Kidney epithelial cell (primary cell): Measurements from ENCODE around the gene ATXN10. TPM values are rescaled to one million over a fixed set of nuclear protein-coding genes. Genes with fewer than 3 reads are reported as not detected.
"Not testable (repeated sequence)": the region's sequence is repeated elsewhere in the genome, so short reads cannot be mapped to it uniquely, and the experiment has no call there.

Experiments used
- DNase-seq: peaks from one replicate; pipeline ENCODE4 v3.0.0-alpha.2; 2010; ENCODE audit warnings: low read depth
- H3K27me3 ChIP-seq: 2 replicates; pipeline ENCODE4 v1.6.0; 2011; ENCODE audit warnings: low read length; ENCODE audit not compliant: control insufficient read depth, insufficient read depth
- H3K36me3 ChIP-seq: 2 replicates; pipeline ENCODE4 v1.5.1; 2011; ENCODE audit warnings: low read length; ENCODE audit not compliant: control insufficient read depth, insufficient read depth
- H3K4me3 ChIP-seq: 2 replicates; pipeline ENCODE4 v1.5.1; 2011; ENCODE audit warnings: low read depth, mild to moderate bottlenecking, control low read depth, low read length
- total RNA-seq: library from RNA; depleted of rRNA; stranded (reverse); fragments of >200 nt; gene quantifications from 2 replicates; pipeline ENCODE4 v1.2.3, GENCODE V29; 2015
- TF ChIP-seq, protein P1 (sequence below): IDR thresholded peaks from 2 replicates; pipeline ENCODE4 v1.5.1; 2011; ENCODE audit warnings: mild to moderate bottlenecking, moderate library complexity, low read length, control low read depth, inconsistent platforms; ENCODE audit not compliant: insufficient read depth, poor library complexity, severe bottlenecking

ATXN10 gene
- total RNA-seq, 1 donor from 2014 or later, result 127 TPM

DNA sequence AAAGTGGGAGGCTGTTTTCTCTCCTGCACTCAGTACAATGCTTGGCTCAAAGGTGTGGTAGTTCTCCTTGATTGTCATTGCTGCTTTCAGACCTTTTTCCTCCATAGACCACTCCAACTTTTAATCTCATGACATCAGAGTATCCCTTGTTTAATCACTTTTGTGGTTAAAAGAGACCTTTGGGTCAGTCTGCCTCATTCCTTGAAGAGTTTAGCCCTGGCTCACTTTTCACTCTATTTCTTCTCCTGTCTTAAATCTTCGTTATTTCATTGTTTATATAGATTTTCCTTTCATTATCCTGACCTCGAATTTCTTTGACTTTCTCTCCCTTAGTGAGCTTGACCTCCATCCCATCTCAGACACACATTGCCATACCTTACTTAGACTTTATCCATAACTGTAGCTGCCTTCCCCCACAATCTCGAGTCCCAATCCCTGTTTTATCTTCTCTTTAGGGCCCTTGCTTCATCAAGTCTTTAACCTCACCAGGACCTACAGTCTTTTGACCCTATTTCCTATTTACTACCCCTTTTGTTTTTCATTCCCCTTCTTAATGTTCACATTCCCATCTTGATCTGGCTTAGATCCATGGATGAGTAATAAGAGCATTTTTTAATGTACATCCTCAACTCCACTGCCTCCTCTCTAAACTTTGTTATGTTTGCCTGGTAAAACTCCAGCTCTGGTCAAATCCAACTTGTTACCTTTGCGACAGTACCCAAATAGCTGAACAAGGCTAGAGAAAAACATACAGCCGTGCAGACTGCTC, 9.5 kb downstream of the ATXN10 start:
- H3K4me3 ChIP-seq, result no peak overlapping the region
- no peaks in the 10 kb centered on the region for H3K27me3 ChIP-seq
- DNase-seq, result no peak
- TF ChIP-seq, protein P1, sequence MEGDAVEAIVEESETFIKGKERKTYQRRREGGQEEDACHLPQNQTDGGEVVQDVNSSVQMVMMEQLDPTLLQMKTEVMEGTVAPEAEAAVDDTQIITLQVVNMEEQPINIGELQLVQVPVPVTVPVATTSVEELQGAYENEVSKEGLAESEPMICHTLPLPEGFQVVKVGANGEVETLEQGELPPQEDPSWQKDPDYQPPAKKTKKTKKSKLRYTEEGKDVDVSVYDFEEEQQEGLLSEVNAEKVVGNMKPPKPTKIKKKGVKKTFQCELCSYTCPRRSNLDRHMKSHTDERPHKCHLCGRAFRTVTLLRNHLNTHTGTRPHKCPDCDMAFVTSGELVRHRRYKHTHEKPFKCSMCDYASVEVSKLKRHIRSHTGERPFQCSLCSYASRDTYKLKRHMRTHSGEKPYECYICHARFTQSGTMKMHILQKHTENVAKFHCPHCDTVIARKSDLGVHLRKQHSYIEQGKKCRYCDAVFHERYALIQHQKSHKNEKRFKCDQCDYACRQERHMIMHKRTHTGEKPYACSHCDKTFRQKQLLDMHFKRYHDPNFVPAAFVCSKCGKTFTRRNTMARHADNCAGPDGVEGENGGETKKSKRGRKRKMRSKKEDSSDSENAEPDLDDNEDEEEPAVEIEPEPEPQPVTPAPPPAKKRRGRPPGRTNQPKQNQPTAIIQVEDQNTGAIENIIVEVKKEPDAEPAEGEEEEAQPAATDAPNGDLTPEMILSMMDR, result no peak
- H3K36me3 ChIP-seq, result no peaks in the 10 kb centered on the region

DNA sequence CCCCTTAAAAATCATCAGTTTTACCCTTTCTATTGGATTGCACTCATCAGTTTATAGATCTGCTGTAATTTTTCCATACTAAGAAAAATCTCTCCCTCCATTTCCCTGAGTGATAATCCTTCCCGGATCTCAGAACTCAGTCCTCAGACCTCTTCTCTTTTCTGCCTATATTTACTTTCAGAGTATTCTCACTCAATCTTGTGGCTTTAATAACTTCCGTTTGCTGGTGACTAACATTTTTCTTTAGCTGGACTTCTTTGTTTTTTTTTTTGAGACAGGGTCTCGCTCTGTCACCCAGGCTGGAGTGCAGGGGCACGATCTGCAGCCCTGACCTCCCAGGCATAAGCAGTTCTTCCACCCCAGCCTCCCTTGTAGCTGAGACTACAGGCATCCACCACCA, 10.4 kb downstream of the ATXN10 start:
- no peak overlapping the region for H3K4me3 ChIP-seq
- TF ChIP-seq, protein P1, result no peak
- no peaks in the 10 kb centered on the region for H3K27me3 ChIP-seq
- DNase-seq, result no peak
- no peaks in the 10 kb centered on the region for H3K36me3 ChIP-seq

- H3K4me3 ChIP-seq, H3K27me3 ChIP-seq, DNase-seq, H3K36me3 ChIP-seq: not testable (repeated sequence)
Measured at GRCh38 chr22:45682773-45683172, 11.1 kb downstream of the ATXN10 start.

GRCh38 chr22:45683248-45683647, 11.6 kb downstream of the ATXN10 start:
- Histone ChIP-seq H3K36me3 (no peaks in the 10 kb centered on the region), H3K4me3 (no peak overlapping the region), H3K27me3 (no peaks in the 10 kb centered on the region)
- DNase-seq, result no peak
- TF ChIP-seq, protein P1, result no peak

- DNase-seq, result no peak
- no peaks in the 10 kb centered on the region for H3K36me3 ChIP-seq
- no peaks in the 10 kb centered on the region for H3K27me3 ChIP-seq
- no peak overlapping the region for H3K4me3 ChIP-seq
- TF ChIP-seq, protein P1, result no peak
Measured at GRCh38 chr22:45683680-45684079, 12.0 kb downstream of the ATXN10 start.

- H3K36me3 ChIP-seq, result no peaks in the 10 kb centered on the region
- TF ChIP-seq, protein P1, result no peak
- H3K27me3 ChIP-seq, result no peaks in the 10 kb centered on the region
- no peak overlapping the region for H3K4me3 ChIP-seq
- no peak for DNase-seq
Measured at GRCh38 chr22:45684169-45684568, 12.5 kb downstream of the ATXN10 start.
